Keratinocyte (primary cell): ENCODE data around the gene BHLHE40. TPM values are rescaled to one million over a fixed set of nuclear protein-coding genes. Genes with fewer than 3 reads are reported as not detected.

Experiments used
- DNase-seq: peaks from one replicate; pipeline ENCODE4 v3.0.0-alpha.2; 2011; ENCODE audit warnings: low read depth, missing footprints, low spot score
- FAIRE-seq: peaks from 2 replicates; lab custom pipeline; 2011; peaks lifted over from hg19 to GRCh38; lab: Jason Lieb, UNC
- H2AFZ ChIP-seq: 2 replicates; pipeline ENCODE4 v1.6.0; 2012; ENCODE audit warnings: low read length, control low read depth, inconsistent platforms; ENCODE audit not compliant: control insufficient read depth
- H3K27ac ChIP-seq: 2 replicates; pipeline ENCODE4 v1.5.1; 2011; ENCODE audit warnings: low read length; ENCODE audit not compliant: control insufficient read depth, insufficient read depth
- H3K27me3 ChIP-seq: 3 replicates; pipeline ENCODE4 v1.6.0; 2011; ENCODE audit warnings: low read length; ENCODE audit not compliant: control insufficient read depth, insufficient read depth; ENCODE audit errors: extremely low read depth
- H3K36me3 ChIP-seq, 2 experiments: 2 replicates in 1 of 2; 3 replicates in 1 of 2; pipeline ENCODE4 v1.5.1; 2011; ENCODE audit warnings: low read length in 2 of 2, mild to moderate bottlenecking in 1 of 2; ENCODE audit not compliant: control insufficient read depth in 2 of 2, insufficient read depth in 2 of 2; ENCODE audit errors: extremely low read depth in 1 of 2
- H3K4me1 ChIP-seq: 3 replicates; pipeline ENCODE4 v1.5.1; 2011; ENCODE audit warnings: low read length; ENCODE audit not compliant: control insufficient read depth, insufficient read depth; ENCODE audit errors: extremely low read depth
- H3K4me2 ChIP-seq: 3 replicates; pipeline ENCODE4 v1.6.0; 2011; ENCODE audit warnings: low read depth, low read length; ENCODE audit not compliant: control insufficient read depth, insufficient read depth; ENCODE audit errors: extremely low read depth
- H3K4me3 ChIP-seq, 3 experiments: fragments of 200-600 bp in 1 of 3; sonication (generic) in 1 of 3; 2 replicates in 2 of 3; 3 replicates in 1 of 3; pipeline ENCODE4 v1.5.1; 2011 to 2016; ENCODE audit warnings: low read length in 3 of 3, mild to moderate bottlenecking in 3 of 3, control low read depth in 2 of 3, inconsistent platforms in 1 of 3, low read depth in 1 of 3, mixed read lengths in 1 of 3, mixed run types in 1 of 3, moderate library complexity in 1 of 3; ENCODE audit not compliant: control insufficient read depth in 2 of 3, insufficient read depth in 2 of 3; ENCODE audit errors: extremely low read depth in 1 of 3
- H3K79me2 ChIP-seq: 2 replicates; pipeline ENCODE4 v1.6.0; 2012; ENCODE audit warnings: low read length; ENCODE audit not compliant: control insufficient read depth, insufficient read depth
- H3K9ac ChIP-seq: 3 replicates; pipeline ENCODE4 v1.6.0; 2011; ENCODE audit warnings: low read length; ENCODE audit not compliant: control insufficient read depth, insufficient read depth; ENCODE audit errors: extremely low read depth
- H3K9me1 ChIP-seq: 3 replicates; pipeline ENCODE4 v1.6.0; 2011; ENCODE audit warnings: low read length; ENCODE audit not compliant: control insufficient read depth, insufficient read depth; ENCODE audit errors: extremely low read depth
- H3K9me3 ChIP-seq: 2 replicates; pipeline ENCODE4 v1.5.1; 2012; ENCODE audit warnings: low read depth, low read length; ENCODE audit not compliant: control insufficient read depth
- H4K20me1 ChIP-seq: 3 replicates; pipeline ENCODE4 v1.6.0; 2011; ENCODE audit warnings: low read length; ENCODE audit not compliant: control insufficient read depth, insufficient read depth; ENCODE audit errors: extremely low read depth
- EZH2 ChIP-seq: IDR thresholded peaks from one replicate; pipeline ENCODE4 v1.6.1; 2012; ENCODE audit warnings: inconsistent platforms, mild to moderate bottlenecking, low read length, moderate library complexity
- dilution Hi-C: fragments of 300-500 bp; cut with MboI; formaldehyde crosslinking; loops from one replicate; pipeline ENCODE4 v1.7.0; 2020; ENCODE audit warnings: low sequenced_read_pairs; ENCODE audit not compliant: extremely low pct_ligation_motif_present
- polyA plus RNA-seq, 5 experiments: library from polyadenylated mRNA; depleted of rRNA in 3 of 5; stranded (reverse) in 3 of 5; stranded (forward) in 1 of 5; unstranded in 1 of 5; fragments of >200 nt; gene quantifications; 1 replicate in 1 of 5; 2 replicates in 3 of 5; 3 replicates in 1 of 5; pipeline versions ENCODE4 v1.2.1 to v1.2.3, GENCODE V29; 2011 to 2012; ENCODE audit warnings: missing spikeins in 2 of 5, low read depth in 1 of 5, low replicate concordance in 1 of 5
- TF ChIP-seq, protein P1 (sequence below), 3 experiments: IDR thresholded peaks in 1 of 3; conservative IDR thresholded peaks in 1 of 3; optimal IDR thresholded peaks in 1 of 3; 2 replicates in 2 of 3; 3 replicates in 1 of 3; pipeline versions ENCODE3 to v1.5.1; 2011; ENCODE audit warnings: low read length in 3 of 3, mild to moderate bottlenecking in 3 of 3, moderate library complexity in 2 of 3, control low read depth in 1 of 3, inconsistent platforms in 1 of 3; ENCODE audit not compliant: insufficient read depth in 2 of 3; ENCODE audit errors: extremely low read depth in 1 of 3

Gene BHLHE40
- polyA plus RNA-seq, 1 donor (not counting 4 experiments of a cell fraction or from before 2014, with no cell fraction given): 95.7 TPM

DNA sequence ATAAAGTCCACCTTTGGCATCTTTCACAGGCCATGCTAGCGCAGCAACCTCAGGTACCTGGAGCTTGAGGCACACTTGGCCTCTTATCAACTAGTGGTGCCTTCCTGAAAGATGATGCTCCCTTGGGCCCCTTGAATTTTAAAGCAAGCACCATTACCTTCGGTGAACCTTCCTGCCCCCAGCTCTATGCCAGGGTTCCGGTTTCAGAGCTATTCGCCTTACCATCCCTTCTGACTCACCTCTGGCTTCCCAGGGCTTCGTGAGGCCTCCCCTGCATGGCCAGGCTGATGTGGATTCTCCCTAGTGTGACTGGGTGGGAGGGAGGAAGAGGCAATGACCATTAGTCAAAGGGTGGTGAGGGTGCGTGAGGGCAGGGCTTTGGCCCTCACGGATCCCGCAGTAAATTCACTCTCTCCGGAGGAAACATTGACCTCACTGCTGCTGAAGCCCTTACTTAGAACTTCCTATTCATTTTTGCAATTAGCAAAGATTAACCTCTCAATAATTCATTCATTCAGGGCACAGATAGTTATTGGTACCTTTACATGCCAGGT, 16.3 kb downstream of the BHLHE40 start:
- H3K9me1 ChIP-seq: no peaks in the 10 kb centered on the region
- H3K9me3 ChIP-seq: no peaks in the 10 kb centered on the region
- H3K79me2 ChIP-seq: no peaks in the 10 kb centered on the region
- H3K9ac ChIP-seq: peak overlapping the region; percentile 77
- peak overlapping the region; percentile 95 for H3K27ac ChIP-seq
- peaks cover 38% of the 10 kb centered on the region for H3K4me1 ChIP-seq
- H4K20me1 ChIP-seq: no peaks in the 10 kb centered on the region
- peak overlapping the region; percentile 65 for H3K4me2 ChIP-seq
- H3K4me3 ChIP-seq: no peak overlapping the region
- no peak for DNase-seq
- no peaks in the 10 kb centered on the region for H3K36me3 ChIP-seq
- H2AFZ ChIP-seq: no peak overlapping the region
- peak; percentile 43 for FAIRE-seq
- H3K27me3 ChIP-seq: no peaks in the 10 kb centered on the region
- no peak for TF ChIP-seq EZH2
- TF ChIP-seq, protein P1, sequence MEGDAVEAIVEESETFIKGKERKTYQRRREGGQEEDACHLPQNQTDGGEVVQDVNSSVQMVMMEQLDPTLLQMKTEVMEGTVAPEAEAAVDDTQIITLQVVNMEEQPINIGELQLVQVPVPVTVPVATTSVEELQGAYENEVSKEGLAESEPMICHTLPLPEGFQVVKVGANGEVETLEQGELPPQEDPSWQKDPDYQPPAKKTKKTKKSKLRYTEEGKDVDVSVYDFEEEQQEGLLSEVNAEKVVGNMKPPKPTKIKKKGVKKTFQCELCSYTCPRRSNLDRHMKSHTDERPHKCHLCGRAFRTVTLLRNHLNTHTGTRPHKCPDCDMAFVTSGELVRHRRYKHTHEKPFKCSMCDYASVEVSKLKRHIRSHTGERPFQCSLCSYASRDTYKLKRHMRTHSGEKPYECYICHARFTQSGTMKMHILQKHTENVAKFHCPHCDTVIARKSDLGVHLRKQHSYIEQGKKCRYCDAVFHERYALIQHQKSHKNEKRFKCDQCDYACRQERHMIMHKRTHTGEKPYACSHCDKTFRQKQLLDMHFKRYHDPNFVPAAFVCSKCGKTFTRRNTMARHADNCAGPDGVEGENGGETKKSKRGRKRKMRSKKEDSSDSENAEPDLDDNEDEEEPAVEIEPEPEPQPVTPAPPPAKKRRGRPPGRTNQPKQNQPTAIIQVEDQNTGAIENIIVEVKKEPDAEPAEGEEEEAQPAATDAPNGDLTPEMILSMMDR (optimal IDR thresholded peaks at IDR 0.05 in 1 of 3, IDR thresholded peaks at IDR 0.05 in 1 of 3, conservative IDR thresholded peaks at IDR 0.05 in 1 of 3; ENCODE audit: extremely low read depth in 1 of 3, insufficient read depth in 2 of 3, low read length in 3 of 3): no peak
- dilution Hi-C loops: no loop called here

DNA sequence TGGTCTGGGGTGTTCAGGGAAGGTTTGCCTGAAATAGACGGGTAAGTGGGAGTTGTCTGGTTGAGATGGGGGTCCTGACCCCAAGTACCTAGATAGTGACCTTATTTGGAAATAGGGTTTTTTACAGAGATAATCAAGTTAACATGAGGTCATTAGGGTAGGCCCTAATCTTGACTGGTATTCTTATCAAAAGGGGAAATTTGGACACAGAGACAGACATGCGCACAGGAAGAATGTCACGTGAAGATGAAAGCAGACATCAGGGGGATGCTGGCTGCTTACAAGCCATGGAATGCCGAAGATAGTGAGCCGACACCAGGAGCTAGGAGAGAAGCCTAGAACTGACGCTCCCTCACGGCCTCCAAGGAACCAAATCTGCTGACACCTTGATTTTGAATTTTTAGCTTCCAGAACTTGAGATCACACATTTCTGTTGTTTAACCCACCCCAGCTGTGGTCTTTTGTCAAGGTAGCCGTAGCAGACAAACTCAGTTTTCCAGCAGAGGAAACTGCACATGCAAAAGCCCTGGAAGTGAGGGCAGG, 17.1 kb downstream of the BHLHE40 start:
- no peaks in the 10 kb centered on the region for H3K9me3 ChIP-seq
- H3K9me1 ChIP-seq: no peaks in the 10 kb centered on the region
- TF ChIP-seq EZH2: no peak
- TF ChIP-seq, protein P1 (optimal IDR thresholded peaks at IDR 0.05 in 1 of 3, IDR thresholded peaks at IDR 0.05 in 1 of 3, conservative IDR thresholded peaks at IDR 0.05 in 1 of 3; ENCODE audit: extremely low read depth in 1 of 3, insufficient read depth in 2 of 3, low read length in 3 of 3): no peak
- no peak for DNase-seq
- dilution Hi-C loops: no loop called here
- H3K4me2 ChIP-seq: no peak overlapping the region
- no peaks in the 10 kb centered on the region for H4K20me1 ChIP-seq
- no peak for FAIRE-seq
- H3K36me3 ChIP-seq: no peaks in the 10 kb centered on the region
- no peak overlapping the region for H2AFZ ChIP-seq
- H3K4me3 ChIP-seq: no peak overlapping the region
- no peak overlapping the region for H3K27ac ChIP-seq
- H3K27me3 ChIP-seq: no peaks in the 10 kb centered on the region
- no peaks in the 10 kb centered on the region for H3K79me2 ChIP-seq
- no peak overlapping the region for H3K9ac ChIP-seq
- H3K4me1 ChIP-seq: peaks cover 38% of the 10 kb centered on the region
